OCI-LY3 (cell line): ENCODE results near the gene CFAP73.
A peak's percentile ranks its signal among the peaks of the same experiment; 100 is the strongest.

ENCODE experiments used
- H2AFZ ChIP-seq: fragments of 200-600, 300-600 bp; shearing (Covaris generic); 2 replicates; pipeline ENCODE4 v1.6.0; 2014; ENCODE audit warnings: antibody characterized with exemption, low read depth, low read length
- H3K27ac ChIP-seq: fragments of 200-600, 300-600 bp; sonication (generic); 2 replicates; pipeline ENCODE4 v1.5.1; 2014; ENCODE audit warnings: mild to moderate bottlenecking, low read length, moderate library complexity, mixed read lengths
- H3K27me3 ChIP-seq: fragments of 200-600, 300-600 bp; sonication (generic); 2 replicates; pipeline ENCODE4 v1.6.1; 2014; ENCODE audit warnings: low read depth, low read length, mixed read lengths
- H3K36me3 ChIP-seq: fragments of 200-600, 300-600 bp; sonication (generic); replicated peaks from 2 replicates; pipeline ENCODE3; 2014; ENCODE audit warnings: low read depth, low read length, mixed read lengths
- H3K4me1 ChIP-seq: fragments of 300-600, 200-600 bp; sonication (generic); 2 replicates; pipeline ENCODE4 v1.6.1; 2014; ENCODE audit warnings: low read length, mixed read lengths
- H3K4me2 ChIP-seq: fragments of 200-600, 300-600 bp; sonication (generic); 2 replicates; pipeline ENCODE4 v1.6.1; 2014; ENCODE audit warnings: low read length, mixed read lengths
- H3K4me3 ChIP-seq: fragments of 300-600, 200-600 bp; sonication (generic); 2 replicates; pipeline ENCODE4 v1.5.1; 2014; ENCODE audit warnings: antibody characterized with exemption, mild to moderate bottlenecking, low read length, moderate library complexity
- H3K79me2 ChIP-seq: fragments of 300-600, 200-600 bp; shearing (Covaris generic); 2 replicates; pipeline ENCODE4 v1.6.1; 2014; ENCODE audit warnings: mild to moderate bottlenecking, low read length, mixed read lengths
- H3K9ac ChIP-seq: fragments of 300-600, 200-600 bp; shearing (Covaris generic); 2 replicates; pipeline ENCODE4 v1.6.0; 2014; ENCODE audit warnings: mild to moderate bottlenecking, low read length, moderate library complexity
- H3K9me3 ChIP-seq: fragments of 200-600, 300-600 bp; shearing (Covaris generic); 2 replicates; pipeline ENCODE4 v1.6.1; 2014; ENCODE audit warnings: low read length, mixed read lengths; ENCODE audit not compliant: insufficient read depth
- H4K20me1 ChIP-seq: fragments of 200-600, 300-600 bp; sonication (generic); 2 replicates; pipeline ENCODE4 v1.6.1; 2016; ENCODE audit warnings: low read length, mixed read lengths; ENCODE audit not compliant: insufficient read depth
- EZH2phosphoT487 ChIP-seq: fragments of 200-600 bp; shearing (Covaris generic); IDR thresholded peaks from 2 replicates; pipeline ENCODE4 v1.6.1; 2018; ENCODE audit warnings: antibody characterized with exemption, mixed run types, low read depth
- TF ChIP-seq, protein P1 (sequence below): fragments of 200-600, 300-600 bp; sonication (generic); IDR thresholded peaks from 2 replicates; pipeline ENCODE4 v1.5.1; 2014; ENCODE audit warnings: antibody characterized with exemption, low read length, low read depth

Gene CFAP73

DNA sequence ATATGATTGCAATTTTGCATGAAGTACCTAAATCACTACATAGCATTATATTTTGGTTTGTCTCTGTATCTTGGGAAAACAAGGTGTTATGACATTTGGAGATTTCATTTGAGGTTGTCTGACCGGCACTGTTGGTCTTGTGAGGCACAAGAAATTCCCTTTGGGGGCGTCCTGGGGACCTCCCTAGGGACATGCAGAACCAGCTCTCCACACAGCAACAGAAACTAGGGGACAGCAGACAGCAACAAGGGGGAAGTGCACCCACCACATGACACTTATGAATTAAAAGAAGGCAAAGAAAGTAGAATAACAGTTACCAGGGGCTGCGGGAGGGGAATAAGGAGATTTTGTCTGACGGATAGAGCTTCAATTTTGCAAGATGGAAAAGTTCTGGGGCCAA lies 21.4 kb downstream of the CFAP73 start:
- Histone ChIP-seq H2AFZ (no peak overlapping the region), H3K36me3 (peaks cover 48% of the 10 kb centered on the region), H3K27me3 (no peaks in the 10 kb centered on the region), H3K4me1 (peaks cover 49% of the 10 kb centered on the region), H3K9me3 (peaks cover 4% of the 10 kb centered on the region; the same call in 1 of the 2 replicates), H3K27ac (peak overlapping the region; percentile 90), H3K4me2 (peak overlapping the region; percentile 42), H3K4me3 (no peak overlapping the region), H4K20me1 (no peaks in the 10 kb centered on the region), H3K9ac (0 out of 2 replicates have a peak overlapping the region, but pooled peaks have one; percentile 17), H3K79me2 (no peaks in the 10 kb centered on the region)
- TF ChIP-seq, protein P1, sequence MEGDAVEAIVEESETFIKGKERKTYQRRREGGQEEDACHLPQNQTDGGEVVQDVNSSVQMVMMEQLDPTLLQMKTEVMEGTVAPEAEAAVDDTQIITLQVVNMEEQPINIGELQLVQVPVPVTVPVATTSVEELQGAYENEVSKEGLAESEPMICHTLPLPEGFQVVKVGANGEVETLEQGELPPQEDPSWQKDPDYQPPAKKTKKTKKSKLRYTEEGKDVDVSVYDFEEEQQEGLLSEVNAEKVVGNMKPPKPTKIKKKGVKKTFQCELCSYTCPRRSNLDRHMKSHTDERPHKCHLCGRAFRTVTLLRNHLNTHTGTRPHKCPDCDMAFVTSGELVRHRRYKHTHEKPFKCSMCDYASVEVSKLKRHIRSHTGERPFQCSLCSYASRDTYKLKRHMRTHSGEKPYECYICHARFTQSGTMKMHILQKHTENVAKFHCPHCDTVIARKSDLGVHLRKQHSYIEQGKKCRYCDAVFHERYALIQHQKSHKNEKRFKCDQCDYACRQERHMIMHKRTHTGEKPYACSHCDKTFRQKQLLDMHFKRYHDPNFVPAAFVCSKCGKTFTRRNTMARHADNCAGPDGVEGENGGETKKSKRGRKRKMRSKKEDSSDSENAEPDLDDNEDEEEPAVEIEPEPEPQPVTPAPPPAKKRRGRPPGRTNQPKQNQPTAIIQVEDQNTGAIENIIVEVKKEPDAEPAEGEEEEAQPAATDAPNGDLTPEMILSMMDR, result no peak
- no peak for TF ChIP-seq EZH2phosphoT487

DNA sequence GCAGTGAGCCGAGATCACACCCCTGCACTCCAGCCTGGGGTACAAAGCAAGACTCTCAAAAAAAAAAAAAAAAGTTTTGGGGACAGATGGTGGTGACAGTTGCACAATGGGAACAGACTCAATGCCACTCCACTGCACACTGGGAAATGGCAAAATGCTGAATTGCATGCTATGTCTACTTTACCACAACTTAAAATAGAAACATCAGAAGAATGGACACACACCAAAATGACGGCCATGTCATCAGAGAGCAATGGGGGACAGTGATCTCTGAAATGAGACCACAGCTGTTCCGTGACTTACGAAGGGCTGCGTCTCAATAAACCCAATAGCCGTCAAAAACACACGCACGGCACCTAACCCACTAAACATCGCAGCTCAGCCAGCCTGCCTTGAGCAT lies 22.0 kb downstream of the CFAP73 start:
- H3K9me3 ChIP-seq, result peaks cover 4% of the 10 kb centered on the region; the same call in 1 of the 2 replicates
- no peak overlapping the region for H2AFZ ChIP-seq
- peaks cover 48% of the 10 kb centered on the region for H3K36me3 ChIP-seq
- no peaks in the 10 kb centered on the region for H3K79me2 ChIP-seq
- H4K20me1 ChIP-seq, result no peaks in the 10 kb centered on the region
- no peak overlapping the region for H3K9ac ChIP-seq
- peak overlapping the region; percentile 90 for H3K27ac ChIP-seq
- TF ChIP-seq, protein P1, result no peak
- no peak for TF ChIP-seq EZH2phosphoT487
- peak overlapping the region; percentile 42; the same call in 1 of the 2 replicates for H3K4me2 ChIP-seq
- no peaks in the 10 kb centered on the region for H3K27me3 ChIP-seq
- H3K4me1 ChIP-seq, result peaks cover 49% of the 10 kb centered on the region
- no peak overlapping the region for H3K4me3 ChIP-seq

GRCh38 chr12:113172185-113172584 lies 22.7 kb downstream of the CFAP73 start:
- Histone ChIP-seq H2AFZ (no peak overlapping the region), H3K27ac (peak overlapping the region; percentile 90), H3K36me3 (peaks cover 51% of the 10 kb centered on the region), H4K20me1 (no peaks in the 10 kb centered on the region), H3K4me2 (no peak overlapping the region), H3K9me3 (peaks cover 4% of the 10 kb centered on the region; the same call in 1 of the 2 replicates), H3K4me1 (peaks cover 49% of the 10 kb centered on the region), H3K4me3 (no peak overlapping the region), H3K9ac (peak overlapping the region; percentile 52; the same call in 1 of the 2 replicates), H3K79me2 (no peaks in the 10 kb centered on the region), H3K27me3 (no peaks in the 10 kb centered on the region)
- no peak for TF ChIP-seq EZH2phosphoT487
- TF ChIP-seq, protein P1, result no peak

DNA sequence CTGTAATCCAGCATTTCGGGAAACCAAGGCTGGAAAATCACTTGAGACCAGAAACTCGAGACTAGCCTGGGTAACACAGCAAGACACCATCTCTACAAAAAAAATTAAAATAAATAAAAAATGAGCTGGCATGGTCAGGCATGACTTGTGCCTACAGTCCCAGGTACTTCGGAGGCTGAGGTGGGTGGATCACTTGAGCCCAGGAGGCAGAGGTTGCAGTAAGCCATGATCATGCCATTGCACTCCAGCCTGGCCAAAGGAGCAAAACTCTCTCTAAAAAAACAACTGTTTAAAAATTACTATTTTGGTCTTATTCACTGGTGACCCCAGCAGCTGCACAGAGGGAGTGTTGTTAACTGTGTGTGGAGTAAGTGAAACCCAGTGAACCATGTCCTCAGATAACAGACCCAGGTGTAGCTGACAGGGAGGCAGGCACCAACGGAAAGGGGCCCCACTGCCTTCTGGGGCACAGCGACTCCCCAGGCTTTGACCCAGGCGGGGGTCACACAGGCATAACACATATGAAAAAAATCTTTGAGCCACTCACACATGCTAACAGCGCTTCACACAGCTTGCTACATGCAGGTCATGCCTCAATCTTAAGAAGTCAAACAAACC lies 23.7 kb downstream of the CFAP73 start:
- H3K4me1 ChIP-seq, result peaks cover 49% of the 10 kb centered on the region
- peak overlapping the region; percentile 52 for H3K9ac ChIP-seq
- peak overlapping the region; percentile 38 for H3K4me2 ChIP-seq
- no peaks in the 10 kb centered on the region for H3K79me2 ChIP-seq
- H3K27ac ChIP-seq, result peak overlapping the region; percentile 90
- H3K9me3 ChIP-seq, result peaks cover 4% of the 10 kb centered on the region; the same call in 1 of the 2 replicates
- H2AFZ ChIP-seq, result no peak overlapping the region
- H3K36me3 ChIP-seq, result peaks cover 60% of the 10 kb centered on the region
- TF ChIP-seq, protein P1, result no peak
- TF ChIP-seq EZH2phosphoT487, result no peak
- H3K27me3 ChIP-seq, result no peaks in the 10 kb centered on the region
- H3K4me3 ChIP-seq, result no peak overlapping the region
- no peaks in the 10 kb centered on the region for H4K20me1 ChIP-seq
